ENCODE data around the gene IMMT. TPM values are rescaled to one million over a fixed set of nuclear protein-coding genes. Genes with fewer than 3 reads are reported as not detected.

The IMMT gene
- polyA plus RNA-seq, 4 donors: 69.2 to 82.1 (median 72.0) TPM

- peaks cover 27 to 46% (median 29%) of the 10 kb centered on the region in 3 donors for H3K36me3 ChIP-seq (ENCODE audit: control insufficient read depth in 3 of 3, insufficient read depth in 2 of 3, low read depth in 1 of 3, low read length in 3 of 3)
- no peak overlapping the region for H3K27ac ChIP-seq (ENCODE audit: low read depth in 1 of 3, low read length in 2 of 3)
- no peak for FAIRE-seq
- WGBS, 3 donors: 75 to 79% (median 78%) methylated on average over 4 of the region's 4 CpGs
- no peaks in the 10 kb centered on the region for H3K4me1 ChIP-seq (ENCODE audit: control insufficient read depth in 3 of 3, insufficient read depth in 2 of 3, low read depth in 1 of 3, low read length in 2 of 3)
- H3K9me3 ChIP-seq (ENCODE audit: control insufficient read depth in 2 of 2, insufficient read depth in 1 of 2, low read depth in 1 of 2, low read length in 1 of 2): no peaks in the 10 kb centered on the region
- no peaks in the 10 kb centered on the region for H3K27me3 ChIP-seq (ENCODE audit: control insufficient read depth in 3 of 3, insufficient read depth in 3 of 3, low read length in 3 of 3)
- no peak for DNase-seq
- H3K4me3 ChIP-seq (ENCODE audit: low read depth in 1 of 3, low read length in 3 of 3): no peak overlapping the region
Measured at GRCh38 chr2:86140969-86141392, 54.3 kb downstream of the IMMT start.

- FAIRE-seq (no peak), DNase-seq (no peak)
- H3K36me3 ChIP-seq (ENCODE audit: control insufficient read depth in 3 of 3, insufficient read depth in 2 of 3, low read depth in 1 of 3, low read length in 3 of 3): peaks cover 30 to 43% (median 33%) of the 10 kb centered on the region in 3 donors
- no peaks in the 10 kb centered on the region for H3K4me1 ChIP-seq (ENCODE audit: control insufficient read depth in 3 of 3, insufficient read depth in 2 of 3, low read depth in 1 of 3, low read length in 2 of 3)
- H3K4me3 ChIP-seq (ENCODE audit: low read depth in 1 of 3, low read length in 3 of 3): no peak overlapping the region
- H3K27ac ChIP-seq (ENCODE audit: low read depth in 1 of 3, low read length in 2 of 3): no peak overlapping the region
- no peaks in the 10 kb centered on the region for H3K27me3 ChIP-seq (ENCODE audit: control insufficient read depth in 3 of 3, insufficient read depth in 3 of 3, low read length in 3 of 3)
- WGBS, 3 donors: 76 to 89% (median 77%) methylated on average over 4 of the region's 4 CpGs
- H3K9me3 ChIP-seq (ENCODE audit: control insufficient read depth in 2 of 2, insufficient read depth in 1 of 2, low read depth in 1 of 2, low read length in 1 of 2): no peaks in the 10 kb centered on the region
Measured at GRCh38 chr2:86139981-86140380, 55.3 kb downstream of the IMMT start.

- no peak for DNase-seq
- Histone ChIP-seq H3K4me1 (ENCODE audit: control insufficient read depth in 3 of 3, insufficient read depth in 2 of 3, low read depth in 1 of 3, low read length in 2 of 3) (no peaks in the 10 kb centered on the region), H3K9me3 (ENCODE audit: control insufficient read depth in 2 of 2, insufficient read depth in 1 of 2, low read depth in 1 of 2, low read length in 1 of 2) (no peaks in the 10 kb centered on the region), H3K4me3 (ENCODE audit: low read depth in 1 of 3, low read length in 3 of 3) (no peak overlapping the region), H3K36me3 (ENCODE audit: control insufficient read depth in 3 of 3, insufficient read depth in 2 of 3, low read depth in 1 of 3, low read length in 3 of 3) (peaks cover 27 to 41% (median 34%) of the 10 kb centered on the region in 3 donors), H3K27ac (ENCODE audit: low read depth in 1 of 3, low read length in 2 of 3) (no peak overlapping the region), H3K27me3 (ENCODE audit: control insufficient read depth in 3 of 3, insufficient read depth in 3 of 3, low read length in 3 of 3) (no peaks in the 10 kb centered on the region)
- FAIRE-seq: no peak
- WGBS, 3 donors: 92 to 93% (median 92%) methylated on average over 7 of the region's 7 CpGs
Measured at GRCh38 chr2:86138736-86139625, 56.3 kb downstream of the IMMT start.

- Histone ChIP-seq H3K4me3 (ENCODE audit: low read depth in 1 of 3, low read length in 3 of 3) (no peak overlapping the region), H3K36me3 (ENCODE audit: control insufficient read depth in 3 of 3, insufficient read depth in 2 of 3, low read depth in 1 of 3, low read length in 3 of 3) (peaks cover 34 to 44% (median 34%) of the 10 kb centered on the region in 3 donors), H3K27ac (ENCODE audit: low read depth in 1 of 3, low read length in 2 of 3) (no peak overlapping the region), H3K9me3 (ENCODE audit: control insufficient read depth in 2 of 2, insufficient read depth in 1 of 2, low read depth in 1 of 2, low read length in 1 of 2) (no peaks in the 10 kb centered on the region), H3K4me1 (ENCODE audit: control insufficient read depth in 3 of 3, insufficient read depth in 2 of 3, low read depth in 1 of 3, low read length in 2 of 3) (no peaks in the 10 kb centered on the region), H3K27me3 (ENCODE audit: control insufficient read depth in 3 of 3, insufficient read depth in 3 of 3, low read length in 3 of 3) (no peaks in the 10 kb centered on the region)
- WGBS, 3 donors: 80 to 86% (median 85%) methylated on average over 2 of the region's 2 CpGs
- DNase-seq (no peak), FAIRE-seq (no peak)
Measured at GRCh38 chr2:86136141-86136540, 59.1 kb downstream of the IMMT start.

GRCh38 chr2:86135653-86136052, 59.6 kb downstream of the IMMT start:
- FAIRE-seq (no peak), DNase-seq (no peak)
- no peaks in the 10 kb centered on the region for H3K27me3 ChIP-seq (ENCODE audit: control insufficient read depth in 3 of 3, insufficient read depth in 3 of 3, low read length in 3 of 3)
- H3K36me3 ChIP-seq (ENCODE audit: control insufficient read depth in 3 of 3, insufficient read depth in 2 of 3, low read depth in 1 of 3, low read length in 3 of 3): peaks cover 33 to 44% (median 35%) of the 10 kb centered on the region in 3 donors
- no peaks in the 10 kb centered on the region for H3K9me3 ChIP-seq (ENCODE audit: control insufficient read depth in 2 of 2, insufficient read depth in 1 of 2, low read depth in 1 of 2, low read length in 1 of 2)
- H3K27ac ChIP-seq (ENCODE audit: low read depth in 1 of 3, low read length in 2 of 3): no peak overlapping the region
- 83 to 90% (median 87%) methylated on average over 5 of the region's 5 CpGs for WGBS, 3 donors
- H3K4me3 ChIP-seq (ENCODE audit: low read depth in 1 of 3, low read length in 3 of 3): no peak overlapping the region
- H3K4me1 ChIP-seq (ENCODE audit: control insufficient read depth in 3 of 3, insufficient read depth in 2 of 3, low read depth in 1 of 3, low read length in 2 of 3): no peaks in the 10 kb centered on the region

GRCh38 chr2:86134709-86135108, 60.6 kb downstream of the IMMT start:
- no peaks in the 10 kb centered on the region for H3K9me3 ChIP-seq (ENCODE audit: control insufficient read depth in 2 of 2, insufficient read depth in 1 of 2, low read depth in 1 of 2, low read length in 1 of 2)
- no peaks in the 10 kb centered on the region for H3K27me3 ChIP-seq (ENCODE audit: control insufficient read depth in 3 of 3, insufficient read depth in 3 of 3, low read length in 3 of 3)
- H3K27ac ChIP-seq (ENCODE audit: low read depth in 1 of 3, low read length in 2 of 3): no peak overlapping the region
- H3K36me3 ChIP-seq (ENCODE audit: control insufficient read depth in 3 of 3, insufficient read depth in 2 of 3, low read depth in 1 of 3, low read length in 3 of 3): peaks cover 37 to 48% (median 39%) of the 10 kb centered on the region in 3 donors
- DNase-seq (no peak), FAIRE-seq (no peak)
- WGBS, 3 donors: 95 to 96% (median 95%) methylated on average over 4 of the region's 4 CpGs
- no peak overlapping the region for H3K4me3 ChIP-seq (ENCODE audit: low read depth in 1 of 3, low read length in 3 of 3)
- no peaks in the 10 kb centered on the region for H3K4me1 ChIP-seq (ENCODE audit: control insufficient read depth in 3 of 3, insufficient read depth in 2 of 3, low read depth in 1 of 3, low read length in 2 of 3)

GRCh38 chr2:86124683-86125082, 70.6 kb downstream of the IMMT start:
- H3K36me3 ChIP-seq (ENCODE audit: control insufficient read depth in 3 of 3, insufficient read depth in 2 of 3, low read depth in 1 of 3, low read length in 3 of 3): peaks cover 20 to 53% (median 36%) of the 10 kb centered on the region in 3 donors
- FAIRE-seq (no peak), DNase-seq (no peak)
- no peaks in the 10 kb centered on the region for H3K9me3 ChIP-seq (ENCODE audit: control insufficient read depth in 2 of 2, insufficient read depth in 1 of 2, low read depth in 1 of 2, low read length in 1 of 2)
- H3K27me3 ChIP-seq (ENCODE audit: control insufficient read depth in 3 of 3, insufficient read depth in 3 of 3, low read length in 3 of 3): no peaks in the 10 kb centered on the region
- WGBS, 3 donors: 55 to 71% (median 68%) methylated on average over 5 of the region's 5 CpGs
- no peaks in the 10 kb centered on the region for H3K4me1 ChIP-seq (ENCODE audit: control insufficient read depth in 3 of 3, insufficient read depth in 2 of 3, low read depth in 1 of 3, low read length in 2 of 3)
- no peak overlapping the region for H3K4me3 ChIP-seq (ENCODE audit: low read depth in 1 of 3, low read length in 3 of 3)
- H3K27ac ChIP-seq (ENCODE audit: low read depth in 1 of 3, low read length in 2 of 3): no peak overlapping the region

- Histone ChIP-seq H3K9me3 (ENCODE audit: control insufficient read depth in 2 of 2, insufficient read depth in 1 of 2, low read depth in 1 of 2, low read length in 1 of 2) (no peaks in the 10 kb centered on the region), H3K27ac (ENCODE audit: low read depth in 1 of 3, low read length in 2 of 3) (no peak overlapping the region), H3K36me3 (ENCODE audit: control insufficient read depth in 3 of 3, insufficient read depth in 2 of 3, low read depth in 1 of 3, low read length in 3 of 3) (peaks cover 20 to 50% (median 35%) of the 10 kb centered on the region in 3 donors), H3K4me3 (ENCODE audit: low read depth in 1 of 3, low read length in 3 of 3) (no peak overlapping the region), H3K27me3 (ENCODE audit: control insufficient read depth in 3 of 3, insufficient read depth in 3 of 3, low read length in 3 of 3) (no peaks in the 10 kb centered on the region), H3K4me1 (ENCODE audit: control insufficient read depth in 3 of 3, insufficient read depth in 2 of 3, low read depth in 1 of 3, low read length in 2 of 3) (no peaks in the 10 kb centered on the region)
- no peak for FAIRE-seq
- DNase-seq: no peak
- 78 to 89% (median 84%) methylated on average over 5 of the region's 5 CpGs for WGBS, 3 donors
Measured at GRCh38 chr2:86123328-86123925, 71.8 kb downstream of the IMMT start.

Data from small intestine (tissue), 7 donors.